T47D (cell line): ENCODE measurements around the gene NDUFA8.

Source experiments
- DNase-seq, 2 experiments: peaks; one replicate each; pipeline versions ENCODE4 v3.0.0 to v3.0.0-alpha.2; 2011 to 2012; ENCODE audit warnings: low read depth in 1 of 2, low spot score in 1 of 2
- JUND ChIP-seq: IDR thresholded peaks from 2 replicates; pipeline ENCODE4 v1.6.1; 2012; ENCODE audit warnings: low read depth
- in situ Hi-C: cut with HindIII; loops from 2 replicates; pipeline ENCODE4 v1.10.0; 2016; ENCODE audit warnings: low sequenced_read_pairs, low pct_unique_long_range_greater_than_20kb

Gene NDUFA8

DNA sequence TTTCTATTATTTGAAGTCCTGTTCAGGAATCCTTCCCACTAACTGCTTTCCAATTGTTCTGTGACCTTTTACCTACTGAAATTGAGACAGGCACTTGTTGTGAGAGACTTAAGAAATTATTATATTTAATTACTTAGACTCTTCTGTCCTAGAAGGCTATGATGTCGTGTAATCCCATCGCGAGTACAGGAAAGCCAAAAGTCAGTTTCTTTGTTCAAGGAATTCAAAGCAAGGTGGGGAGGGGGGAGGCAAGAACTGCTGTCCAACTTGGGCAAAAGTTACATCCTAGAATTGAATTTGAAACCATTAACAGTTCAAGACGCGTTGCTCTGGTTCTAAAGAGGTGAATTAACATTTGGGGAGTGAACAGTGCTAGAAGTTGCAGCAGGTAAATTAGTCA is 17.9 kb downstream of the NDUFA8 start:
- no peak for DNase-seq
- in situ Hi-C loops = no loop called here
- no peak for TF ChIP-seq JUND

DNA sequence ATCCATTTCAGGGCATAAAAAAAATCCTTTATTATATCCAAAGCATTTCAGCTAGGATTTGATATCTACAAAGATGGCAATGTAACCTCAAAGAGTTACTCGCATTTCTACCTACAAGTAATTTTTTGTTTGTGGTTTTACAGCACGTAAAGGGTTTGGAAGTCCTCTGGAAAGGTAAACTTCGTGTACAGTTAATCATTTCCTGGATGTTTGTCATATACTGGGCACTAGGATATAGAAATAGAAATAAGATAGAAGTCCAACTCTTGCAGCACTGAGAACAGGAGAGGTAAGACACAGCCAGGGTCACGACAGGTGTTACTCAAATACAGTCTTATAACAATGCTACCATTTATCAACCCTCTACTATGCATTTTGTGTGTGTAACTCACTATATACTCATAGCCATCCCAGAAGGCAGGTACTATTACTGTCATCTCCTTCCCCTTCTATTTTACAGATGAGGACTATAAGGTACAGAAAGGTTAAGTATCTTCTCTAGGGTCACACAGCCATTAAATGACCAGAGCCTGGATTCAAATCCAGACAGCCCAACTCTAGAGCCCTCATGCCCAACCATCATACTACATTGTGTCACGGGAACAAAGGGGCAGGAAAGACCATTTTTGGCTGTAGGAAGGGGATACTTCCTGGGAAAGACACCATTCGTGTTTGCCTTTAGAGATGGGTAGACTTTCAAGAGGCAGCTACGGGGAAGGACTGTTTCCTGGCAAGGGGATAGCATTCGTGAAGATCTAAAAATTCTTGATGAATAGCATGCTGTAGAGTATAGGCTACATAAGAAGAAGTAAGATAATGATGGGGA is 19.0 kb downstream of the NDUFA8 start:
- in situ Hi-C loops = no loop called here
- no peak for TF ChIP-seq JUND
- no peak for DNase-seq

DNA sequence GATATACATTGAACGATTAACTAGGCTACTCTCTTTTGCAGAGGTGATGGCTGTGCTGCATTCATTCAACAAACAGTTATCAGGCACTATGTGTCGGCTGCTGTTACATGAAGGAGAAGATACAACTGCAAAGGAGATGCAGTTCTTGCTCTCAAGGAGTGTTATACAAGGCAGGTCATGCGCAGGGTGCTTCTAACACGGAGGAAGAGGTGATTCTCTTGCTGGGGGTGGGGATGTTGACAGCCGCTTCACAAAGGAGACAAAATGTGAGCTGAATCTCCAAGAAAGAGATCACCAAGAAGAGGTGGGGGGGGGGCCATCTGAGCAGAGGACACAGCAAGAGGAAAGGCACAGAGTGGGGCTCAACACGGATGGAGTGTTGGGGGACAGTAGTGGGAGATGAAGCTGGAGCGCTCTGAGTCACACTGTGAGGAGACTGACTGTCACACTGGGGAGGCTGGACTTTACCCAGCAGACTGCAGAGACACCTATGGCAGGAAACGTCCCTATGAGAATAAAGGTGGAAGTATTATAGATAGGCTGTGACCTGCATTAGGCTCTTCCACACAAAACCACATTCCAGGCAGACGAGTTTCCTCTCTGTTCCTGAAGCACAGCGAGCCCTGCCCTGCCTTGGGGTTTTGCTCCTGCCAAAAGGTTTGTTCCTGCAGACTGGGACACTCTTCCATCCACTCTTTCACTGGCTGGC is 20.9 kb downstream of the NDUFA8 start:
- in situ Hi-C loops = no loop called here
- TF ChIP-seq JUND = no peak
- DNase-seq = no peak

DNA sequence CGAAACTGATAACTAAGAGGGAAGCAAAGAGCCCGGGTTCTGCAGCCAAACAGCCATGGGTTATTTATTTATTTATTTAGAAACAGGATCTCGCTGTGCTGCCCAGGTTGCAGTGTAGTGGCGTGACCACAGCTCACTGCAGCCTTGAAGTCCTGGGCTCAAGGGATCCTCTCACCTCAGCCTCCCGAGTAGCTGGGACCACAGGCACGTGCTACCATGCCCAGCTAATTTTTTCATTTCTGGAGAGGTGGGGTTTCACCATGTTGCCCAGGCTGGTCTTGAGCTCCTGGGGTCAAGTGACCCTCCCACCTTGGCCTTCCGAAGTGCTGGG is 24.1 kb downstream of the NDUFA8 start:
- no peak for TF ChIP-seq JUND
- DNase-seq = no peak
- in situ Hi-C loops = no loop called here

DNA sequence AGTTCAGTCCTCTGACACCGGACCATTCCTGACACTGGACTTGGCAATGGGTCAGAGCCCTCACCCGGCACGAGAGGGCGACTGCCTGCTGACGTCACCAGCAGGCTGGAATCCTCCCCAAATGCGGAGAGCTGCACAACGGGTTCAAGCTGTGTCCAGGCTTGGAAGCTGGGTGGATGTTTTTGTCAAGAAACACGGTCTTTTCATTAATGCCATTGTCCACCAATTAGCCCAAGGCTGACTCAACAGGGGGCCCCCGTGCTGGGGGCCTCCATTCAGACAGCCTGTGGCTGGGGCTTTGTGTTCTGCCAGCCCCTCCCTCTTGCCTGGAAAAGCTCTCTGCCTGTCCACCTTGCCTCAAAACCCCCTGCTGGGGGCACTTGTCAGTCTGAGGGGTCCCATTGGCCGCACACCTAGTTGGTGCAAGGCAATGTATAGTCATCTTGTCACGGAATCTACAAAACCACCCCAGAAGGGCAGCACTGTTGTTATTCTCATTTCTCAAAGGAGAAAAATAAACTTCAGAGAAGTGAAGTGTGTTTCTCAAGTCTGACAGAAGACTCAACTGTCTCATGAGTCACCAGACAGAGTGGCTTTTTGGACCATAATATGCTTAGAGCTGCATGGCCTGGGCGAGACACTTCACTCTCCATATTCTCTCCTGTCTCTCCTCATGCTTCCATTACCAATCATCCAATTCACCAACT is 24.6 kb downstream of the NDUFA8 start:
- in situ Hi-C loops = no loop called here
- TF ChIP-seq JUND = no peak
- no peak for DNase-seq

DNA sequence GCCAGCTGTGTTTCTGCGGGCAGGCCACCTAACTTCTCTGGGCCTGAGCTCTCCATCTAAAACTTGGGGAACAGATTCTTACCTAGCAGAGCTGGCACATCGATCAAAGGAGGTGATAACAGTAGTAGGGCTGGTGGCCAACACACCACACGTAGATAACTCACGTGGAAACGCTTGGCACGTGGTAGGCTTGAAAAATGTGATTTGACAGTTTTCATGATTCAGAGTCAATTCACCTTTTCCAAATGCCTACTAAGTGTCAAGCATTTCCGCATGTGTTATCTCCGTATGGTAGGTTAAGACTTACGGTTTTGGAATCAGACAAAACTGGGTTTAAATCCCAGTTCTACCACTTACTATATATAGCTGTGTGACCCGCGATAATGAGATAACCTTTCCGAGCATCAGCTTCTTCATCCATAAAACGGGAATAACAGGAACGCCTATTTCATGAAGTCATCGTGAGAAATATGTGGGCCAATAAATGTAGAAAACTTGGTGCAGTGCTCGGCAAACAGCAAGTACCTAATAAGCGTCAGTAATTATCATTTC is 25.5 kb downstream of the NDUFA8 start:
- no peak for TF ChIP-seq JUND

DNA sequence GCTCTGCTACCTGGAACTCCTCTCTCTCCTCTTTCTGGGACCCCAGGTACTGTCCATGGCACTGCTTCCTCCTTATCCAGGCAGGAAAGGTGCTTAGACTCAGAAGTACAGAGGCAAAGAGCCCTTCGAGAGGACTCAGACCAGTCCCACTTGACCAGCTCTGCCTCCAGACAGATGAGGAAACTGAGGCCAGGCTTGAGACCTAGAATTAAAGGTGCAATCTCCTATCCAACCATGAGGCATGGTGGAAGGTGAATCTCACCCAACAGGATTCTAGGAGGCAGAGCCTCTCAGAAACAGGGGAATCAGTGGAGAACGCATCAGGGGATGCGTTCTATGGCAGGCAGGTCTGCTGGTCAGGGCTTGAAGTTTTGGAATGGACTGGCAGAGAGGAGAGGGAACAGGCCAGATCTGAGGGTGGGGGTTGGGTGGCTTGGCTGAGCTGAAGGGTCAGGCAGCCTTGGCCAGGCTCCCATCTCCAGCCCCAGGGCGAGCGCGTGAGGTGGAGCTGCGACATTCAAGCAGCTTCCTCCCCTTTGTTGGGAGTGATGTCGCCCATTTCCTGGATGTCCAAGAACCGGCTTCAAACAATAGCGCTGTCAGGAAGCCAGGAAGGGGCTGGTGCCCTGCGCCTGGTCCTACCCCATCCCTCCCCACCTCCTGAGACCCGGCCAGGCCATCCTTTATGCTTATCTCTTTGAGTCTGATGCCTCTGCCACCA is 26.2 kb downstream of the NDUFA8 start:
- TF ChIP-seq JUND = no peak
- DNase-seq = no peak
- in situ Hi-C loops = no loop called here

More for the DNA sequence above, 25.5 kb downstream of the NDUFA8 start:
- DNase-seq = no peak
- in situ Hi-C loops = no loop called here

DNA sequence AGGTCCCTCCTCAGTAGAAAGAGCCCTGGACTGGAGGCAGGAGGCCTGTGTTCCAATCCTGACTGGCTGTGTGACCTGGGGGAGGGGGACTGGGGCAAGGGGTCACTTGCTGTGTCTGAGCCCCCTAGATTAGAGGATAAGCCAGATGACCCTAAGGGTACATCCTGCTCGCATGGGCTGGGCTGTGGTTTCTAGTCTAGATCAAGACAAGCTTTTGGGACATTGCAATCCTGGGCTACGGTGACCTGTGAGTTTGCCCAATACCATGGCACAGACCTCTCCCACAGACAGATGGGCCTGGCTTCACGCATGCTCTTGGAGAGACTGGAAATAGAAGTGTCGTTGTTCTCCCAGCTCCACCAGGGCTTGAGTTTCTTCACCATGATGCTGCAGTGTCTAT is 27.0 kb downstream of the NDUFA8 start:
- TF ChIP-seq JUND = no peak
- DNase-seq = no peak
- in situ Hi-C loops = no loop called here

DNA sequence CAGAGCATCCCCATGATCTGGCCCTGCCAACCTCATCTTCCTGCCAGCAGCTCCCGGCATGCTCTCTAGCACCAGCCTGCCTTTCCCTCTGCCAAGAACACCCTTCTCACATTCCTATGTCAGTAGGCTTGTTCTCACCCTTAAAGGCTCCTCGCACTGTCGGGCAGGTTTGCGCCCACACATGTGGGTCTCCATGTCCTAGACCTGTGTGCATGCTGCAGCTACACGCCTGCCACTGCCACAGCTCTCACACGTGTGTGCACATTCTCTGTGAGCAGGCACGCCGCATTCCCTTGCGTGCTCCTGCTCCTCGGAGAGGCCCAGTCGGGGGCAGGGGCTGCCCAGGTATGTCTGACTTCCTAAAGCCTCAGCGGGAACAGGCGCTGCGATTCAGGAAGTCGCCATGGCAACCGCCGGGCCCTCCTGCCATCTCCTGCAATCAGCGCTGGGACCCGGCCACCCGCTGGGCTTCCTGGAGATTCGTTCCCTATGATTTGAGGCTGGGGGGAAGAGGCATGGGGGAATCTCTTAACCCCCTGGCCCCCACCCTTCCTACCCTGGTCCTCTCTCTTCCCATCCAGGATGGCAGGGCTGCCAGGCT is 28.1 kb downstream of the NDUFA8 start:
- DNase-seq = no peak
- in situ Hi-C loops = no loop called here
- TF ChIP-seq JUND = no peak

DNA sequence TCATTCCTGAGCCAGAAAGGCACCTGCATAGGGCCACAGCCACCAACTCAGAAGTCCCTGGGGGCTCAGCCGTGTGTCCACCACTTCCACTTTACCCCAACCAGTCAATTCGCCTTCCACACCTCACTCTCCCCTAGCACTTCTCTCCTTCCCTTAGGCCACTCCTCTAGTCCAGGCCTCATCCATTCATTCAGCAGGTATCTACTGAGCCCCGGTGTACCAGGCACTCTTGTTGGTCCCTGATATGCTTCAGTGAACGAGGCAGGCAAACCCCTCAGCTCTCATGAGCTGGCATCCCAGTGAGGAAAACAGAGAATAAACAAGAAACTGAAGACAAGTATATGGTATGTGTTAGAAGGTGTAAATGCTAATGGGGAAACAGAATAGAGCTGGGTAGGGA is 28.7 kb downstream of the NDUFA8 start:
- no peak for DNase-seq
- in situ Hi-C loops = no loop called here
- no peak for TF ChIP-seq JUND

DNA sequence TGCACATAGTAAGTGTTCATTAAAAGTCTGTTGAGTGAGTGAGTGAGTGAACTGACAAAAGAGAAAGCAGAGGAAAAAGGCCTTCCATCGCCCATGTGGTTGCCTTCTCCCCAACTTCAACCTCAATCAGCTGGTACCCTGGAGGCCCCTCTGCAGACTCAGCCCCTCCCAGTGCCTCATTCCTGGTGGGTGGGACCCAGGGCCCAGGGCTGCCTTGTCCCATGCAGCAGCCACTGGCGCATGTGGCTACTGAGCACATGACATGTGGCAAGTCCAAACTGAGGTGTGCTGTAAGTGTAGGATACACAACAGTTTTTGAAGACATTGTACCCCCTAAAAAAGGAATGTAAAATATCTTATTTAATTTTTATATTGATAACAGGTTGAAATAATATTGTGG is 29.6 kb downstream of the NDUFA8 start:
- in situ Hi-C loops = no loop called here
- no peak for DNase-seq
- no peak for TF ChIP-seq JUND

DNA sequence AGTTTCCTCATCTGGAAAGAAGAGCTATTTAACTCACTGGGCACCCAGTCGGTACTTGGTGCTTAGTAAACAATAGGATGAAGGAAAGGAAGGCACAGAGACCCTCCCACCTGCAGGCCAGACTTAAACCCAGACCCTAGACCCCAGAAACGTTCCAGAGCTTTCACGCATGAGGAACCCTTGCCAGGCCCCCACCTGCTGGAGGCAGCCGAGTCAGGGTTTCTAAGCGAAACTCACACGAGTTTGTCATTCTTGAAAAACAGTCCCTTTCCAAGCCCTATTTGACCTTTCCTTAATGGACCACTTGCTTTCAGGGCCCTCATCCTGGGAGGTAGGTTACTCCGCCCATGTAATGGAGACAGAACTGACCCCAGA is 30.6 kb downstream of the NDUFA8 start:
- DNase-seq = no peak
- no peak for TF ChIP-seq JUND
- in situ Hi-C loops = no loop called here
